Frontal cortex (tissue), 4 donors: ENCODE results near the gene ANKS1B. TPM values are rescaled to one million over a fixed set of nuclear protein-coding genes. Genes with fewer than 3 reads are reported as not detected.

Source experiments
- DNase-seq, 2 donors: peaks; one replicate each; pipeline ENCODE4 v3.0.0; 2012; ENCODE audit warnings: low spot score in 2 of 2
- FAIRE-seq: peaks from 2 replicates; lab custom pipeline; 2012; peaks lifted over from hg19 to GRCh38; lab: Jason Lieb, UNC
- total RNA-seq: library from RNA; depleted of rRNA; stranded (reverse); fragments of >200 nt; gene quantifications from one replicate; pipeline ENCODE4 v1.2.3, GENCODE V29; 2014
- donor health status: control.
- donor health status: control.
- donor health status: control.

ANKS1B gene
- total RNA-seq, 1 donor from 2014 or later: 329 TPM

DNA sequence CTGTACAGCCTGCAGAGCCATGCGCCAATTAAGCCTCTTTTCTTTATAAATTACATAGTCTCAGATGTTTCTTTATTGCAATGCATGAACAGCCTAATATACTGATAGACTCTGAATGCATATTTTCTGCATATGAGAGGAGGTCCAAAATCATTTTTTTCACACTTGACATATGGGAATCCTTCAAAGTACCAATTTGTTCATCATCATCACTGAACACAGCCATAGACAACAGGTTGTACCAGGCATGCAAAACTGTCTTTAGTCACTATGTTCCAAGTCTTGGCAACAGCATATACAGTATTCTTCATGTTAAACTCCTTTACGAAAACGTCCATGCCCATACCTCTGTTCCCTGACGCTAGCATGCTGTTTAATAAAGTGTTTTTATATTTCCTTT lies 807.9 kb downstream of the ANKS1B start:
- FAIRE-seq (no peak), DNase-seq (no peak)

DNA sequence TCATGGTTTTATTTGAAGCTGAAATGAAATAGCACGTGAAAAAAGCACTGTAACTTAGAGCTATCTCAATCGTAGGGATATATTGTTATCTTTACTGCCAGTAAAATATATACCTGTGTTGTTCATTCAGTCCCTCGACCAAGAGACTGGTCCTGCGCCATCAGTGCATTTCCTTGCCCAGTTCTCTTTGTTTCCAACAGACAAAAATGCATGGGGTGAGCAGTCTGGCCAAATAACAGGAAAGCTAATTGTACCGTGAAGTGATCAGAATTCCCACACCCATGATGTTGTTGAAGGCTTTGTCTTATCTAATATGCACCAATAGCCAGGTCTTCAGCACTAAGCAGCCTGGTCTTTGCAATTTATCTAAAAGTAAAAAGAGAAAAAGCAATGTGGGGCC lies 814.3 kb downstream of the ANKS1B start:
- no peak for DNase-seq
- no peak for FAIRE-seq

DNA sequence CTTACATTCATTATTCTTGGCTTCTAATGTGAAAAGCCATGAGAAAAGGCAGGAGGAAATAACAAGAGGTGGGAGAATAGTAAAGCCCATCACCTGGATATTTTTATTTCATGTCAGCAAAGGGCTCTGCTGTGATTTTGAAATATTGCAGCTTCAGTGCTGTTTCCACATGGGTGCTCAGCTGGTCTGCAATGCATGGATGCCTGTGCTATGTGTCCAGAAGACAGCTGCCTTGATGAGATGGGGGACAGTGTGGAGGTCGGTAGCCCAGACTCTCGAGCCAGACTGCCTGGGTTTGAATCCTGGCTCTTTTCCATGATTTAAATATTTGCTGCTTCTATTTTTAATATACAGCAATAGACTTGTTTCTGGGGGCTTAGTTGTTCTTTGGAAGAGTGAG lies 814.7 kb downstream of the ANKS1B start:
- no peak for FAIRE-seq

DNA sequence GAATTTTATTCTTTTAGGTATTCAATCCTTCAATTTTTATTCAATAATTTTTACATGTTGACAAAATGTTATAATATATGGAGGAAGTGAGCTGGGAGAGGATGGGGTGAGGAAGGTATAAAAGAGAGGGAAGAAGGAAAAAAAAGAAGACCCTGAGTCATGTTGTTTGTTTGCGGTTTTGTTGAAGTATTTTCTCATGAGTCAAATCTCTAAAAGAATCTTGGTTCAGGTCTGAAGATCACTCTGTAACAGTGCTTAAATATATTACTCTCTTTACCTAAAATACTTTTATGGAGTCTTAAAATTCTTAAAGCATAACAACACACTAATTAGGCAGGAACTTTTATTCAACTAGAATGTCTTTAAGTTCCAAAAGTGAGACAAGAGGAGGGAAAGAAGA lies 826.8 kb downstream of the ANKS1B start:
- DNase-seq (no peak), FAIRE-seq (no peak)

More for the DNA sequence above, 814.7 kb downstream of the ANKS1B start:
- DNase-seq: no peak

DNA sequence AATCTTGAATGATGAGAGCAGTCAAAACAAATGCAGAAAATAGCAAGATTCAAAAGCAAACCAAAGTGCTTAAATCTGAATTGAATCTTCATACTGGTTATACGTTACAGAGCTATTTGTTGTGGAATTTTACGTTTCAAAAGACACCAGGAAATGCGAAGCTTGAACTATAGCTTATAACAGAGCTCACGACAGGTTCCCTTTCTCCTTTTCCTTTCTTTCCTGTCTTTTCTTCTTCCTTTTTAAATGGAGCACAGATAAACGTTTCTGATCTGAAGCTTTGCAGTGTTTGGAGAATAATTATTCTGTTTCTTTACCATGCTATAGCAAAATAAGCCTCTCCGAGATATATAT lies 829.8 kb downstream of the ANKS1B start:
- FAIRE-seq (no peak), DNase-seq (no peak)

DNA sequence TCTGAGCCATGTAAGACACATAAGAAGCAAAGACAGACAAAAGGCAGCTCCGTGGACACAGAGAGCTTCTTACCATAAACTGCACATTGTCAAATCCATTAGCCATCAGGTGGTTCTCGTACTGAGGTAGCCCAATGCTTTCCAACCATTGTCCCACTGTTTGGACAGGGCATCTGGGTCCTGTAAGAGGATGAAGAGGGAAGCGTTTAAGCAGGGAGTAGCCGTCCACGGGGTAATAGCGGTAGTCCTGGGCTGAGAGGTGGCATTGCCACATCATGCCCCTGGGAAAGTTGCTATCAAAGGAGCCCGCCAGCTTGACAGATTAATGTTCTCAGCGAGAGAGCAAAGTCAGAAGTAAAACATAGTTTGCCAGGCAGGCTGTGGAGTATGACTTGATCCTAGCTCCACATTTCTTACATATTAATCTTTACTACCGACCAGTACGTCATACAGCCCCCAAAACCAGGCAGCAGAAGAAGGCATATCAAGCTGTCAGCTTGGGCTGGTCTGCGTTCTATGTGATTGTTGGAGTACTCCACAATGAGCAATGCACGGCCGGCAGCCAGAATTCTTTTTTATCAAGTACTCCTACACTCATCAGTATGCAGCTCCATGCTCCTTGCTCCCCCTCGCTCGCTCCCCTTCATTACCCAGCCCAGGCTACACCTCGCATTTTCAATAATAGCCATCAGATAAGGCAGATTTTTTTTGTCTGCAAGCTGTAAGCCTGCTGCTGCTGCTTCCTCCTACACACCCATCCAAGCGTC lies 830.3 kb downstream of the ANKS1B start:
- DNase-seq: no peak
- FAIRE-seq: no peak

DNA sequence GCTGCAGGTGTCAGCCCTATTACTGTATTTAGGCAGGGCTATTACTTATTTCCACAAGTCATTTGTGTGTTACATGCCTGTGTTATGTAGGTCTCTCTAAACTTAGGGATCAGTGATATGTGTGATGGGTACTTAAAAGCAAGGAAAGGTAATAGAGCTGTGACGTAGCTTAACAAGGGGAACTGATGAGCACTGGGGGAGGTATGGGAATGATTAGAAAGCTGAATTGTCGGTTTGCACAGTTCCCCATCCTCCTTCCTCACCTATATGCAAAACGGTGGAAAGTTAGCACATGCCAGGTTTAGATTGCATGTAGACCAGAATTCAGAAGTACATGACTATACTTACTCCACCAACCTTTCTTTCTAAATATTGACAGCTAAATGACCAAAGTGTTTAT lies 831.4 kb downstream of the ANKS1B start:
- DNase-seq (no peak), FAIRE-seq (no peak)

DNA sequence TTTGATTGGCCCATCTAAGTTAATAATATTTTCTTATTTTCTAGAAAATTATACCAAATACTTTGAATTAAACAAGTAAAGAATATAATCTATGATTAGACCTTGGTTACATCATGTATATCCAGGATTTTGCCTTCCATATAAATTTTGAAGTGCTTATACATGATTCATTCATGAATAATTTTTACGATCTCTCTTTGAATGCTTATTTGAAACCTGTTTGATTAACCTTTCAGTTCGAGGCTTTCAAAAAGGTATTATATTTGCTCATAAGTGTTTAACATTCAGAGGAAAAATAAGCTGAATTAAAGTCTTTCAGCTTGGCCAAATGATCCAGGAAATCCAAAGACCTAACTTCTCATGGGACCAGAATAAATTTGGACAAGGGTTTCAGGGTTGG lies 832.4 kb downstream of the ANKS1B start:
- DNase-seq (no peak), FAIRE-seq (no peak)

DNA sequence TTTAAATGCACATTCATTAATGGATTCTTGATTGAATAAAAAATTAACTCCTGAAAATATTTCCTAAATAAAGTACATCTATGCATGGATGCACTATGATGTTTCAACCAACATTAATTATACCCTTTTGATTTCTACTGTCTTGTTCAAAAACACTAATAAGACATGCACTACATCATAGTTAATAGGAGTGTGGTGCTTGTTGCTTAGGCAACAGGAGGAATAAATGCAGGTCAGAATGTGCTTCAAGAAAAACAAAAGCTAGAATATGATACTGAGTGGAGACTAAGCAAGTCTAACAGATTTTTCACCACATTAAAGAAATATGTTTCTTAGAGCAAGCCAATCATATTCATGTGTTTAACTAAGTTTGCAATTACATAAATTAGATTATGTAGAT lies 833.0 kb downstream of the ANKS1B start:
- DNase-seq (no peak), FAIRE-seq (no peak)

DNA sequence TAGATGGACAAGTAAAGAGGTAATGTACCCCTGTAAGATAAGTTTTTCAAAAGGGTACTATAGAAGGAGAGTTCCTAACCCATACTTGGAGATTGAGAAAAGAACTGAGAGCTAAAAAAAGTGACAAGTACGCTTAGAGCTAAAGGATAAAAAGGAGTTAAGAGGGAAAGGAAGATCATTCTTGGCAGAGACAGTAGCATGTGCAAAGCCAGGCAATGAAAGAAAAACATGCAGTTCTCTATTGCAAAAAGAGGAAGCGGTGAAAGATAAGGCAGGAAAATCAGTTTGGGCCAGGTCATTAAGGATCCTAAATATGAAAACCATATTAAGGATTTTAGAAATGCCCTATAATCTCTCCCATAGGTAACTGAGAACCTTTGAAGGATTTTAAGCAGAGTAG lies 837.6 kb downstream of the ANKS1B start:
- FAIRE-seq: no peak
- no peak for DNase-seq

DNA sequence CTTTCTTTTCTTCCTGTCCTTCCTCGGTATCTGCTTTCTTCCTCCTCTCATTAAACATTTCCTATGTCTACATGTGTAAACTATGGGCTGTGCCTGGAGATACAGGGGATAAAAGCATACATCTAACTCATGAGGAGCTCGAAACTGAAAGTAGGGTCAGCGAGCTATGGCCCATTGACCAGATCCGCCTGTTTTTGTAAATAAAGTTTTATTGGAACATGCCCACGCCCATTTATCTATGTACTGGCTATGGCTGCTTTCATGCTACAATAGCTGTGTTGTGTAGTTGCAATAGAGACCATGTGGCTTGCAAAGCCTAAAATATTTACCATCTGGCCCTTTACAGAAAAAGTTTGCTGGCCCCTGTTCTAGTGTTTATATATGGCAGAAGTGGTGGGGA lies 838.0 kb downstream of the ANKS1B start:
- DNase-seq: no peak

DNA sequence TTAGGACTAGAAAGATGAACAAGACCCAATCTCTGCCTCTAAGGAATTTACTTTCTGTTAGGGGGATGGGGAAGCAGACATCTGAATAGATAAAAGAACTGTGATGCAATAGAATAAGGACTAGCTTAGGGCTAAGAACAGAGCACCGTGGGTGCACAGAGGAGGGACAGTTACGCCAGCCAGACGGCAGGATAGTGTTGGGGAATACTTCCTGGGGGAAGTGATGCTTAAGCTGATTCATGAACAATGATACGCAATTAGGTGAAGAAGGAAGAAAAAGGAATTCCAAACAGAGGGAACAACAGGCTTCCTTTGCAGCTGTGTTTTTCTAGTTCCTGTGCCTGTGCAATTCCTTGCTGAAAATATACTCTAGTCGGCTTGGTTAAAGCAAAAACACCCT lies 838.6 kb downstream of the ANKS1B start:
- DNase-seq (no peak), FAIRE-seq (no peak)

More for the DNA sequence above, 838.0 kb downstream of the ANKS1B start:
- FAIRE-seq: no peak

DNA sequence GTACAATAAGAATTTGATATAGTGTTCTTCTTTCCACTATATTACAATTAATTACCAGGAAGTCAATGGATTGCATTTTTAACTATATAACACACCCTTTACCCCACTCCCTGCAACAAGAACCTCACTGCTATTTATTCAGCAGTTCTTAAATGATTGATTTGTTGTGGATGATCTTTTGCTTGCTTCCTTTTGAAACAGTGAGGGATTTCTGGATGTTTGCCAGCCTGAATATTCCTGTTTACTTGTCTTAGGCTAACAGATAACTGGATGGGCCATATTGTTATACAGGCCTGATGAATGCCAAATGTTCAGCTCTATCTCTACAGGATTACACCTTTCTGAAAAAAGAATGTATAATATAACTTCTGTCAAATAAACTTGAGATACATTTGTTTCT lies 842.1 kb downstream of the ANKS1B start:
- no peak for FAIRE-seq
- DNase-seq: no peak

DNA sequence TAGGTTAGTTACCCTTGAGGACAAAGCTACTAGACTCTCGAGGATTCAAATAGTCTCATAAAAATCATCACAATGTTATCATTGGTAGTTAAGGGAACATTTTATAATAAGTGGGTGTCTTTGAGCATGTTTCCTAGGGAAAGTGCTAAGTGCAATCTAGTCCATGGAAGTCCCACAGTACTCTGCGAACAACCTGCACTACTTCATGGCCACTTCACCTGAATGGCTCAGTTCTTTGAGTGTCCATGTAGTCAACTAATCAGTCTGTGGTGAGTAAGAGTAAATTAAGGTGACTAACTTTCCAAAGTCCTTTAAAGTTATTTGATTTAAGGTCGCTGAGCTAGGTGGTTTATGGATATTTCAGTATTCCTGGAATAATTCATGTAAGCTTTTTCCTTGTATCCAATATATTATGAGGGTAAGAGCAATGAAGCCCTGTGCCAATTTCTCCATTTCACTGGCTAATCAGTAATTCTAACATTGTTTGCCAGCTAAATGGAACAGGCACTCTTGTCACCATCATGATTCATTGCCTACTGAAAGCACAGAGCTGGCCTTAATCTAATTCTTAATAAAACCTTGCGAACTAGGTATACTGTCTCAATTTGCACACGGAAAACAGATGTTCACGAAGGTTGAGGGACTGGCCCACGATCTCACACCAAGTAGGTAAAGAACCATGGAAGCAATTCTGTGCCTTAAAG lies 844.6 kb downstream of the ANKS1B start:
- DNase-seq (no peak), FAIRE-seq (no peak)

DNA sequence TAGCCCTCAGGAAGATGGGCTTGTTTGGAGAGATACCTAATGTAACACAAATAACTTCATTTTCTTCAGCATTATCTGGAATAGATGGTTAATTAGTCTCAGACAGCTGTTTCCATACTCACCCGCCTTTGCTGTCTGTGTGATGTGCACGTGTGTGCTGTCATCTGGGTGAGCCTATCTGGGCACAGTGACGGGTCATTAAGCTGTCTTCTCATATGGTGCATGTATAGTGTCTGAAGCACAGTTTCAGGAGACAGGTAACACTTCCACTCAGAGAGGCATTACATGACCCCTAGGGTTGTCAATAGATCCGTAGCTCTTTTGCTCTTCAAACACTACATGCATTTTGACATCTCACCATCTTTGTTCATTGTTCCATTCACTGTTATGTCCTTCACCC lies 846.3 kb downstream of the ANKS1B start:
- FAIRE-seq (no peak), DNase-seq (no peak)

DNA sequence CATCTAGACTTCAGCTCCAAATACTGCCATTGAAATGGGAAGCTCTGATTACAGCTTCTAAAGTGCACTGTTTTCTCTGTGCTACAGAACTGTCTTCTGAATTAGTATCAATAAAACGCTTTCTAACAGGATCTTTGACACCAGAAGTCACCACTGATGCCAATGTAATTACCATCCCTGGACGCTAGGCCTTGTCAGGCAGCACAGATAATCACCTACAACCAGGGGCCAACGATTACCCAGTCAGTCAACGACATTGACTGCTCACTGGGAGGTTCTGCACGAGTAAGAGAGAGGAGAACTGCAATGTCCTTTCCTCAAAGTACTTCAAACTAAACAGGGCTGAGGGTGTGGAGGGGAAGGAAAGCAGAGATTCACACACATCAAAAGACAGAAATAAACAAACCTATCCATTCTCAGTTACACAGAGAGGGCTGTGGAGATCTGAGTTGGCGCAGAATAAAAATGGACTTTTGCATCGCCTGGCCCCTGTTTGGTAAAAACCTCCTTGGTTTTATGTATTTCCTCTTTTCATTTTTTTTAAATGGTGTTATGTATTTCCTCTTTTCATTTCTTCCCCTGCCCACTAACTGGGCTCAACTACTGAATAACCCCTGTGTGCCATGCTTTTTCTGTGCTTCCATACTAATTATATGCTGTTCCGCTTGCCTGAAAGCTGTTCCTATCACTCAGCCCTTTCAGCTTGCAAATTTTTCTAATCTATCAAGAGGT lies 847.4 kb downstream of the ANKS1B start:
- DNase-seq: no peak
- FAIRE-seq: no peak

DNA sequence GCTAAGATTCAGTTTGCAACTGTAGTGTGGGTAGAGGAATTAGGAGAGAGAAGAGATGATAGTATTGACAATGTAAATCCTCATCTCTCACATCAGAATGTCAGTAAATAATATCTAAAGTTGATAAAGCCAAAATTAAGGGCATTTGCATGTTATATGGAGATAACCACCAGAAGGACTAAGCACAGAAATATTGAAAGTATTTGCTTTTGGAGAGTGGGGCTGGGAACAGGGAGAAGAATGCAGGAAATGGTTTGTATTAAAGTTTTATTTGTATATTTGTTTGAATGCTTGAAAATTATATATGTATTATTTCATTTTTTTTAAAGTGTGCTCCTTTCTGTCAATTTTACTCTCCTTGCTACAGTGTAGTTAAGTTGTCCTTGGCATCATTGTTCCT lies 848.2 kb downstream of the ANKS1B start:
- FAIRE-seq (no peak), DNase-seq (no peak)

DNA sequence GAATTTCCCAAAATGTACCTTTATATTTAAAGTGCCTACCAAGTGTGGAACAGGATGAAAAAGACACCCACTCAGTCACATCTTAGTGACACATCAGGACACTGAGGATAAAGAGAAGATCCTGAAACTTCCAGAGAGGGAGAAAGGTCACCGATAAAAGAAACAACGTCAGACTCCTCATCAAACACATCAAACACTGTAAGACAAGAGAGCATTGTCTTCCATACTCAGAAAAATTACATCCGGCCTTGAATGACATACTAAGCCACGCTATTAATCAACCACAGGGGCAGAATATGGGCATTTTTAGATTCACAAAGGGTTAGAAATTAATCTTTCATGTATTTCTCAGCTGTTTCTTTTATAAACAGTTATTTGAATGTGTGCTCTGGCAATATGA lies 849.4 kb downstream of the ANKS1B start:
- FAIRE-seq (no peak), DNase-seq (no peak)

DNA sequence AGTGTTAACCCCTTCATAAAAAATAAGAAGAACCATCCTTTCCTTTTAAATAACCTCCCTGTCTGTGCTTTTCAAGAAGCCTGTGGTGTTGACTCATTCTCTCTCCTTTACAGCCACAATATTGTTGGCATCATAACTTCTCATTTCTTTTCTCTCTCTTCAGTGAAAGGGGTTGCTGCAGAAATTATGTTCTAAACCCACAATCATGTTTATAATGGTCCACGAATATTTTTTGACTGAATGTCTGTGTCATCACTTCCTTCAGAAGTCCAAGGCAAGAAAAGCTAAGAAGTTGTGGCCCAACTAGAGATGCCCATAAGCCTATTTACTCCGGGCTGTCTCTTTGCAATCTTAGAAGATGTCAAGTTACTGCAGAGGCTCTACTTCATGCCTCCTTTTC lies 851.3 kb downstream of the ANKS1B start:
- DNase-seq: no peak
- no peak for FAIRE-seq

DNA sequence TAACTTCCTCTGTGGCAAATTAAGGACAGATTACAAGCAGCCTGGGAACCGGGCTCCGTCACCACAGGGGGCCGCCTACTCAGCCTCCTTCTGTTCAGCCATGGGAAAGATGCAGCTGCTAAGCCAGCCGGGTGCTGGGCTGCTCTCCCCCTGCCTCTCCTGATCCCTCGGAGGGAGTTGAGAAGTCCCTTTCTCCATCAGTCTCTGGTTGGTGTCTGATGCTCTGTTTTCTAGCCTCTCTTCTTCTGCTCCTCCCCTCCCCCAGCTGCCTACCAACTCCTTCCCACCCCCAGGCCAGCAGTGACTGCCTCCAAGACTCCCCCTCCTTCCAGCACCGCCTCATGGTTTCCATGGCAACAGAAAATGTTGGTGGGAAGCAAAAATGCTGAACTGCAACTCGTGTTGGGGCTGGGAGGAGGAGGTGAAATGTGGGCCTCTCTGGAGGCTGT lies 853.0 kb downstream of the ANKS1B start:
- no peak for FAIRE-seq
- DNase-seq: no peak
